GM12878 (cell line): ENCODE results near the gene PPP1CC. TPM values are rescaled to one million over a fixed set of nuclear protein-coding genes. Genes with fewer than 3 reads are reported as not detected.
A peak's percentile ranks its signal among the peaks of the same experiment; 100 is the strongest.

Source experiments
- ATAC-seq: fragments of 200-7000 bp; cut with Tn5 transposase; 3 replicates; pipeline ENCODE4 v1.9.1; 2020; ENCODE audit warnings: mild to moderate bottlenecking, moderate library complexity
- BruUV-seq: library from RNA; stranded (reverse); fragments of 400-500 nt; replicated peaks from 2 replicates; lab custom pipeline; 2021; lab: Mats Ljungman, UMichigan
- CTCF ChIA-PET: fragments of 300-600 bp; sonication (Branson Sonifier 250); formaldehyde crosslinking; extraction: SDS; loops from one replicate; lab custom pipeline; 2021; ENCODE audit warnings: inconsistent platforms; lab: Yijun Ruan, JAX
- POLR2A ChIA-PET: fragments of 350-600 bp; formaldehyde crosslinking; extraction: SDS; loops from one replicate; lab custom pipeline; 2021; ENCODE audit warnings: inconsistent platforms; lab: Charles Lee
- RAD21 ChIA-PET: fragments of 300-600 bp; sonication (Branson Sonifier 250); formaldehyde crosslinking; loops from one replicate; lab custom pipeline; 2023; ENCODE audit warnings: antibody characterized with exemption; ENCODE audit not compliant: unreplicated experiment; lab: Charles Lee
- SMC1A ChIA-PET: fragments of 300-600 bp; sonication (Branson Sonifier 250); formaldehyde crosslinking; loops from one replicate; lab custom pipeline; 2023; ENCODE audit not compliant: unreplicated experiment, uncharacterized antibody; lab: Charles Lee
- DNase-seq: peaks from one replicate; pipeline ENCODE4 v3.0.0-alpha.2; 2011; ENCODE audit warnings: low read depth, low spot score
- FAIRE-seq: peaks from 3 replicates; lab custom pipeline; 2011; peaks lifted over from hg19 to GRCh38; lab: Jason Lieb, UNC
- H2AFZ ChIP-seq: 2 replicates; pipeline ENCODE4 v1.6.0; 2011; ENCODE audit warnings: low read depth, low read length, control low read depth; ENCODE audit not compliant: control insufficient read depth
- H3K27ac ChIP-seq: 2 replicates; pipeline ENCODE4 v1.5.1; 2011; ENCODE audit warnings: control low read depth; ENCODE audit not compliant: control insufficient read depth, insufficient read depth
- H3K27me3 ChIP-seq, 2 experiments: replicated peaks in 1 of 2; 2 replicates each; pipeline versions ENCODE4 v1.6.0 to v1.6.1; 2011; ENCODE audit warnings: low read length in 1 of 2; ENCODE audit not compliant: control insufficient read depth in 2 of 2, insufficient read depth in 2 of 2
- H3K36me3 ChIP-seq, 2 experiments: 2 replicates each; pipeline ENCODE4 v1.5.1; 2011; ENCODE audit warnings: low read length in 1 of 2; ENCODE audit not compliant: control insufficient read depth in 2 of 2, insufficient read depth in 2 of 2
- H3K4me1 ChIP-seq: 2 replicates; pipeline ENCODE4 v1.6.1; 2011; ENCODE audit warnings: mild to moderate bottlenecking, low read length, moderate library complexity, mixed read lengths; ENCODE audit not compliant: control insufficient read depth, insufficient read depth
- H3K4me2 ChIP-seq: 2 replicates; pipeline ENCODE4 v1.6.0; 2011; ENCODE audit warnings: control low read depth; ENCODE audit not compliant: control insufficient read depth, insufficient read depth
- H3K4me3 ChIP-seq: fragments of 200-600 bp; sonication (generic); 2 replicates; pipeline ENCODE4 v1.5.1; 2016
- H3K79me2 ChIP-seq: 2 replicates; pipeline ENCODE4 v1.6.0; 2011; ENCODE audit warnings: low read length; ENCODE audit not compliant: control insufficient read depth, insufficient read depth
- H3K9ac ChIP-seq: 2 replicates; pipeline ENCODE4 v1.8.0; 2011; ENCODE audit warnings: low read length, control low read depth, mixed read lengths; ENCODE audit not compliant: control insufficient read depth, insufficient read depth
- H3K9me3 ChIP-seq: replicated peaks from 3 replicates; pipeline ENCODE4 v1.5.1; 2011; ENCODE audit warnings: mild to moderate bottlenecking, low read length; ENCODE audit not compliant: control insufficient read depth, insufficient read depth
- H4K20me1 ChIP-seq: 2 replicates; pipeline ENCODE4 v1.6.0; 2011; ENCODE audit not compliant: control insufficient read depth, insufficient read depth
- ATF2 ChIP-seq: IDR thresholded peaks from 2 replicates; pipeline ENCODE4 v1.6.1; 2012; ENCODE audit warnings: low read length, inconsistent platforms
- BACH1 ChIP-seq: fragments of 450-650 bp; IDR thresholded peaks from 2 replicates; pipeline ENCODE4 v1.6.1; 2017; ENCODE audit warnings: mild to moderate bottlenecking, borderline replicate concordance
- CEBPB ChIP-seq, 2 experiments: fragments of 150-350 bp in 1 of 2; IDR thresholded peaks; 2 replicates each; pipeline ENCODE4 v1.6.1; 2012 to 2014; ENCODE audit warnings: low read depth in 2 of 2, low read length in 2 of 2, borderline replicate concordance in 1 of 2, inconsistent platforms in 1 of 2
- CEBPZ ChIP-seq: fragments of 150-350 bp; IDR thresholded peaks from 2 replicates; pipeline ENCODE4 v1.6.1; 2016; ENCODE audit warnings: low read depth, low read length
- HDGF ChIP-seq: fragments of 450-650 bp; IDR thresholded peaks from 2 replicates; pipeline ENCODE4 v1.6.1; 2016; ENCODE audit warnings: antibody characterized with exemption
- JUNB ChIP-seq: IDR thresholded peaks from 2 replicates; pipeline ENCODE4 v1.6.1; 2016; ENCODE audit warnings: antibody characterized with exemption, mild to moderate bottlenecking
- MYC ChIP-seq: IDR thresholded peaks from 2 replicates; pipeline ENCODE4 v1.6.1; 2011; ENCODE audit warnings: mild to moderate bottlenecking, low read length, moderate library complexity, inconsistent platforms; ENCODE audit not compliant: insufficient read depth, insufficient replicate concordance, insufficient read length, severe bottlenecking
- NFIC ChIP-seq: IDR thresholded peaks from 2 replicates; pipeline ENCODE4 v1.6.1; 2012; ENCODE audit warnings: low read depth, mild to moderate bottlenecking, inconsistent platforms, low read length, moderate library complexity
- RUNX3 ChIP-seq: IDR thresholded peaks from 2 replicates; pipeline ENCODE4 v1.6.1; 2012; ENCODE audit warnings: low read length, inconsistent platforms
- USF1 ChIP-seq: IDR thresholded peaks from 2 replicates; pipeline ENCODE4 v1.6.1; 2011; ENCODE audit warnings: borderline replicate concordance, low read depth, mild to moderate bottlenecking, moderate library complexity, mixed read lengths, low read length; ENCODE audit not compliant: insufficient read depth; ENCODE audit errors: extremely low read length
- ZNF384 ChIP-seq: IDR thresholded peaks from 2 replicates; pipeline ENCODE4 v1.6.1; 2012; ENCODE audit warnings: low read depth, mild to moderate bottlenecking, low read length, improper control_type of control experiment, borderline replicate concordance
- WGBS: methylation state at CpG from one replicate; pipeline ENCODE4 v1.1.6; 2016; ENCODE audit warnings: low lambda C conversion rate; ENCODE audit not compliant: insufficient replicate concordance, insufficient coverage; ENCODE audit errors: missing lambda C conversion rate; 5-methylcytosine and 5-hydroxymethylcytosine counted together
- in situ Hi-C: fragments of 300-500 bp; cut with MboI; formaldehyde crosslinking; loops from 9 replicates; pipeline ENCODE4 v1.14.3; 2018; ENCODE audit warnings: mixed read lengths
- intact Hi-C: fragments of 100-400 bp; cut with micrococcal nuclease; formaldehyde crosslinking; loops from one replicate; pipeline ENCODE4 v1.14.2; 2022; ENCODE audit not compliant: unreplicated experiment
- polyA plus RNA-seq, 11 experiments: library from polyadenylated mRNA; depleted of rRNA in 4 of 11; unstranded in 6 of 11; stranded (reverse) in 5 of 11; fragments of >200 nt; fragmentation: Nextera tagmentation in 4 of 11; fragmentation: Illumina TruSeq in 1 of 11; extraction: Ambion mirVana in 4 of 11; extraction: Trizol in 1 of 11; gene quantifications; 1 replicate in 1 of 11; 2 replicates in 10 of 11; pipeline versions ENCODE4 v1.2.1 to v1.2.3, GENCODE V29; 2011 to 2016; ENCODE audit warnings: inconsistent platforms in 2 of 11, missing spikeins in 2 of 11, low read depth in 1 of 11
- total RNA-seq, 4 experiments: library from RNA; depleted of rRNA in 3 of 4; stranded (reverse); fragments of >200 nt in 3 of 4; fragmentation: Illumina TruSeq in 1 of 4; extraction: Trizol in 1 of 4; gene quantifications; 2 replicates each; pipeline versions ENCODE4 v1.2.1 to v1.2.3, GENCODE V29; 2013 to 2021
- TF ChIP-seq, protein P1 (sequence below): IDR thresholded peaks from 2 replicates; pipeline ENCODE4 v1.6.1; 2012; ENCODE audit warnings: low read depth, low read length, improper control_type of control experiment

PPP1CC gene
- total and polyA plus RNA-seq, 10 of the 15 experiments (the other 5 are each of a cell fraction or from before 2014, with no cell fraction given): 64.4 to 279 (median 157) TPM

- Histone ChIP-seq H3K27me3 (no peaks in the 10 kb centered on the region), H3K4me2 (peak overlapping the region; percentile 91), H3K9me3 (no peaks in the 10 kb centered on the region), H3K36me3 (no peaks in the 10 kb centered on the region; a peak in 1 of 4 replicates), H3K9ac (peak overlapping the region; percentile 38; the same call in 1 of the 2 replicates), H2AFZ (no peak overlapping the region), H3K4me3 (peak overlapping the region; percentile 63), H3K79me2 (peaks cover 78% of the 10 kb centered on the region), H3K27ac (peak overlapping the region; percentile 35)
- ChIA-PET CTCF (interaction anchor here (0.7 to 1.0 kb wide), 4 partner anchors 9 to 138 kb away, joined by 3 to 4 read pairs (median 3); no protein-coding TSS in a partner anchor), RAD21 (interaction anchor here (0.6 to 2.6 kb wide), 6 partner anchors 9 to 120 kb away, joined by 3 to 11 read pairs (median 5); no protein-coding TSS in a partner anchor), SMC1A (interaction anchor here (0.7 to 6.3 kb wide), 5 partner anchors 11 to 711 kb away, joined by 3 to 55 read pairs (median 4); no protein-coding TSS in a partner anchor)
- WGBS: 0% methylated on average over 3 of the region's 3 CpGs
- DNase-seq: no peak
- intact Hi-C loops: no loop called here
- TF ChIP-seq USF1 (no peak), CEBPB (IDR thresholded peaks at IDR 0.05; ENCODE audit: borderline replicate concordance in 1 of 2, low read depth in 2 of 2, low read length in 2 of 2) (0 out of 4 replicates have a peak, but pooled peaks of 1 of the 2 experiments have one; percentile 10), CEBPZ (no peak), MYC (no peak), BACH1 (no peak), ZNF384 (no peak), RUNX3 (peak; percentile 20; the same call in 1 of the 2 replicates), ATF2 (no peak), JUNB (peak; percentile 51), NFIC (peak; percentile 20; the same call in 1 of the 2 replicates), HDGF (no peak)
- TF ChIP-seq, protein P1, sequence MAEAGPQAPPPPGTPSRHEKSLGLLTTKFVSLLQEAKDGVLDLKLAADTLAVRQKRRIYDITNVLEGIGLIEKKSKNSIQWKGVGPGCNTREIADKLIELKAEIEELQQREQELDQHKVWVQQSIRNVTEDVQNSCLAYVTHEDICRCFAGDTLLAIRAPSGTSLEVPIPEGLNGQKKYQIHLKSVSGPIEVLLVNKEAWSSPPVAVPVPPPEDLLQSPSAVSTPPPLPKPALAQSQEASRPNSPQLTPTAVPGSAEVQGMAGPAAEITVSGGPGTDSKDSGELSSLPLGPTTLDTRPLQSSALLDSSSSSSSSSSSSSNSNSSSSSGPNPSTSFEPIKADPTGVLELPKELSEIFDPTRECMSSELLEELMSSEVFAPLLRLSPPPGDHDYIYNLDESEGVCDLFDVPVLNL: no peak
- TF ChIP-seq, all 136 proteins: peak for 4
- Histone ChIP-seq H3K4me1 (peaks cover 9% of the 10 kb centered on the region; the same call in 1 of the 2 replicates), H4K20me1 (peaks cover 11% of the 10 kb centered on the region)
- POLR2A ChIA-PET: interaction anchor here (0.7 to 2.7 kb wide), 5 partner anchors 12 to 455 kb away, joined by 3 to 21 read pairs (median 4); no protein-coding TSS in a partner anchor
- FAIRE-seq: no peak
- in situ Hi-C loops: no loop called here
- BruUV-seq: no TSS peak
- ATAC-seq: peak; percentile 19
These were observed 2.8 kb downstream of the PPP1CC start for GRCh38 chr12:110739894-110740293.
